ENCODE results near the gene USP7. TPM values are rescaled to one million over a fixed set of nuclear protein-coding genes. Genes with fewer than 3 reads are reported as not detected.
A peak's percentile ranks its signal among the peaks of the same experiment; 100 is the strongest.
"Not testable (repeated sequence)": the region's sequence is repeated elsewhere in the genome, so short reads cannot be mapped to it uniquely, and the experiment has no call there.

USP7 gene
- total RNA-seq, 2 donors from 2014 or later, result 56.0 to 69.1 TPM

GRCh38 chr16:8873866-8874195, 89.9 kb downstream of the USP7 start:
- not testable (repeated sequence) for DNase-seq, ATAC-seq
- intact Hi-C loops (cut with DNase I), result loop anchor here in 1 of 2 donors (10.0 kb wide), 1 partner anchor 69 kb away; no protein-coding TSS in a partner anchor

GRCh38 chr16:8872967-8873865, 90.5 kb downstream of the USP7 start:
- DNase-seq, result no peak
- ATAC-seq, result no peak
- intact Hi-C loops (cut with DNase I), result loop anchor here in 1 of 2 donors (10.0 kb wide), 1 partner anchor 68 kb away; no protein-coding TSS in a partner anchor

- DNase-seq (no peak), ATAC-seq (no peak)
- intact Hi-C loops (cut with DNase I), result loop anchor here in 1 of 2 donors (10.0 kb wide), 1 partner anchor 67 kb away; no protein-coding TSS in a partner anchor
Measured at GRCh38 chr16:8872071-8872470, 91.6 kb downstream of the USP7 start.

DNA sequence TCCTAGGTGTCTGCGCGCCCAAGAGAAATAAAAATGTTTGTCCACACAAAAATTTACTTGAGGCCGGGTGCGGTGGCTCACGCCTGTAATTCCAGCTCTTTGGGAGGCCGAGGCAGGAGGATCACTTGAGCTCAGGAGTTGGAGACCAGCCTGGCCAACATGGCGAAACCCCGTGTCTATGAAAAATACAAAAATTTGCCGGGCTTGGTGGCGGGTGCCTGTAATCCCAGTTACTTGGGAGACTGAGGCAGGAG, 93.8 kb downstream of the USP7 start:
- intact Hi-C loops (cut with DNase I), result loop anchor here in 1 of 2 donors (10.0 kb wide), 1 partner anchor 65 kb away; no protein-coding TSS in a partner anchor
- ATAC-seq, DNase-seq: not testable (repeated sequence)

DNA sequence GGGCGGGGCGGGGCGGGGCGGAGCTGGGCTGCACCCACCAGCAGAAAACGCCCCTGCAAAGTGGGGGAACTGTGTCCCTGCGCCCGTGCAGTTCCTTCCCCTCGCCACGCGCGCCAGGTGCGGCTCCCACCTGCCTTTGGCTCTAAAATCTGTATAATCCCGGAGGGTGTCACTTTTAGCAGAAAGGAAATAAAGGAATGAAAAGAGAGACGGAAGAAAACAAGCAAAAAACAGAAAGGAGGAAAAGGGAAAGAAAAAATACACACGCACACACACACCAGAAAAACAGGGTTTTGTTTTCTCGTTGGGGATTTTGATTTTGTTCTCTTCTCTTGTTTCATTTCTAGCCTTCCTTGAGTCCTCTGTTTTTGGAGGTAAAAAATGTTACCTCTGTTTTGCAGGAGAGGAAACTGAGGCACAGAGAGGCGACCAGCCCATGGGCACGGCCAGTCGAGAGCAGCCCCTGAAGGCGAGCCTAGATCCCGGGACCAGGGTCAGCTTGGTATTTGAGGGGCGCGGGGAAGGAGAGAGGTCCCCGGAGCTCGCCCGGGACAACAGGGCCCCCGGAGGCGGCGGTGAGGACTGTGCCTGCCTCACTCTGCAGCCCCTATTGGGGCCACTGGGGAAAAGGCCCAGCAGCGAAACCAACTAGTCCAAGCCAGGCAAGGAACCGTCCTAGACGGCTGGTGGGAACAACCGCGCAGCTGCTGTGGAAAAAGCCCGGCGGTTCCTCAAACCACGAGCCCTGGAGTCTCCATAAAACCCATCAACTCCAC, 94.3 kb downstream of the USP7 start:
- intact Hi-C loops (cut with DNase I), result no loop called here

DNA sequence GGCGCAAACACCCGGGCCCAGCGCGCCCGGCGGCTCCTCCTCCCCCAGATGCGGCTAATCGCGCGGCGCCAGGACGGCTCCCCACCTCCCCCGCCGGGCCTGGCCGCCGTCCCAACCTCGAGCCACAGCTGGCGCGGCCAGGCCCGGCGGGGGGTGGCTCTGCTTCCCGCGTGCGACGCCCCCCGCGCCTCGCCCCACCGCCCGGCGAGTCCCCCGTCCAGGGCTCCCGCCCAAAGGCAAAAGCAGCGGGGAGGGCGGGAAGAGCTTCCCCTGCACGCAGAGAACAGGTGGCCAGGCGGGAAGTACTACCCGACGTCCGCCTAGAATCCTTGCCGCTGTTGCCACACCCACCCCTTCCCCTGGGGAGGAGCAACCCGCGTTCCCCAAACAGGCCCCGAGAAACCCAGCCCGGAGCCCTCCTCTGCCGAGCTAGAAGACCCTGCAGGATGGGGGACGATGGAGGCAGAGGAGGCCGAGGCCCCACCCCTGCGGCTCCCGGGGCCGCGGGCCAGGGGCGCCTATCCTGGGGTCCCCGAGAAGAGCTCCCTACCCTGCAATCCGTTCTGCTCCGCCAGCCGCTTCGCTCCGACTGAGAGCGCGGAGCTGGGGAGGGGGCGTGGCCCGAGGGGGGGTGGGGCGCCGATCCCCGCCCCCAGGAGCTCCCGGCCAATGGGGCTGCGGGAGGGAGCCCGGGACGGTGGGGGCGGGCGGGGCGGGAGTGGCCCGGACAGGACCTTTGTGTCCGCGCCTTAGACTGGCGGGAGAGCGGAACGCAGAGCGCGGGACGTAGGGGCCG, 95.1 kb downstream of the USP7 start, which contains the start of gene CARHSP1:
Gene CARHSP1 (minus strand): TSS at position 591 of the 796 bp plus-strand sequence. CDS start 9,678 bp downstream, outside the sequence.
- intact Hi-C loops (cut with DNase I), result no loop called here
- ATAC-seq (peak; percentile 89 to 93), DNase-seq (peak; percentile 89)

More for the DNA sequence above, 94.3 kb downstream of the USP7 start:
- ATAC-seq (no peak), DNase-seq (no peak)

DNA sequence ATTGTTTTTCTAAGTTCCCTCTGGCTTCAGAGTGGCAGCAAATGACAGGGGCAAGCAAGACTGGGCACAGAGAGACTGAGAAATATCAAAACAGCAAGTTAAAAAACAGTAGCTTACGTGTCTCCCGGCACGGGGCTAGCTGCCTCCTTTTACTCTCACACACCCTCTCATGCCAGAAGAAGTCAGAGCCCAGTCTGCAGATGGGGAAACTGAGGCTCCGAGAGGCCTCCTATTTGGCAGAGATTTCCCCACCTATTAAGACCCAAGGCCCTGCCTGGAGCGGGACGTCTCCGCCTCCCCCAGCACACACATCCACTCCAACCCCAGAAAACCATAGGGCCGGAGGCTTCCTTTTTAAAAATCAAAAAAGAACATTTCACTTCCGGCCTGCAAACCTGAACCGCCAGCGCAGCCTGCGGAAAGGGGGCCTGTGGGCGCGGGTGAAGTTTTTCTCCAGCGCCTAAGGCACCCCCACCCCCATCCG, 95.7 kb downstream of the USP7 start:
- intact Hi-C loops (cut with DNase I), result no loop called here
- ATAC-seq, result no peak

DNA sequence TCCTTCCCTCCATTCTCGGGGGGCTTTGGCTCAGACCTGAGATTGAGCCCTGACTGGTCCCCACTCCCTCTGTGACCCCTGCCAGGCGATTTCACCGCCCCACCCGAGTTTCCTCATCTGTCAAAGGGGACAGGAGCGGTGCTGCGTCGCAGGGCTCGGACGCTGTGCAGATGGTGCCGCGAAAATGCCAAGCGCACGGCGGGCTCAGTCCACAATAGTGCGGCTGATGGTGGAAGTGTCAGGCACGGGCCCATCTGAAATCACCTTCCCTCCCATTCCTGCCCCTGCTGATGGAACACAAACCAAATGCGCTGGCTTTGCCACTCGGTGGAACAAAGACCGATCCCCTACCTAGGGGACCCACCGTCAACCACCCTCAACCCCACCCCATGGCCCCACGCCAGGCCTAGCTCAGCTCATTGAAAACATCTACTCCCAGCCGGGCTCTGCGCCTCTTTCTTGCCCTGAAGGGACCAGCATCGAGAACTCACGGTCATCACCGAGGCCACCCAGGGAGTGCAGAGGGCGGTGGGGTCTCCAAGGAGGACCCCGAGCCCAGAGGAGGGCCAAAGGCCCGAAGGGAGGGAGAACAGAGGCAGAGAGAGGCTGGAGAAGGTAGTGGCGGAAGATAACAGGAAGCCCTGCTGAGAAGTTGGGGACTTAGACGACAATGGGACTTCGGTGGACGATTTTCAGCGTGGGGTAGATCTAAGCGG, 96.3 kb downstream of the USP7 start:
- DNase-seq, result peak; percentile 61
- intact Hi-C loops (cut with DNase I), result no loop called here
- ATAC-seq, result no peak

More for the DNA sequence above, 95.7 kb downstream of the USP7 start:
- no peak for DNase-seq

DNA sequence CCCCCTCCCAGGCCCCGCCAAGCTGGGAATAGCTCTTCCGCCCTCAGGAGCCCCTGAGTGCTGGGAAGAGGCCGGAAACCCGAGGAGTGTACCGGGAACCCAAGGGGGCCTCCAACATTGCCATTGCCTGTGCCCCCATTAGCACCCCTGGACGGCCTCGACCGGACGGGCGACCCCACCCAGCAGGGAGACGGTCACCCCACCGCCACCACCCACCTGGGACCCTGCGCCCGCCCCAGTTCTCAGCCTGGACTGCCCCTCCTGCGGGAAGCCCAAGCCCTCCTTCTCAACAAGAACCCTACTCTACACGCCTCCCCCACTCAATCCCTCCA, 96.9 kb downstream of the USP7 start:
- intact Hi-C loops (cut with DNase I), result no loop called here
- ATAC-seq (no peak), DNase-seq (no peak)

- intact Hi-C loops (cut with DNase I), result no loop called here
Measured at GRCh38 chr16:8866118-8866883, 97.4 kb downstream of the USP7 start.

GRCh38 chr16:8865145-8865882, 98.4 kb downstream of the USP7 start:
- intact Hi-C loops (cut with DNase I), result no loop called here
- no peak for ATAC-seq
- no peak for DNase-seq

More at GRCh38 chr16:8866118-8866883, 97.4 kb downstream of the USP7 start:
- DNase-seq (peak; percentile 72), ATAC-seq (peak; percentile 1 to 3)

- intact Hi-C loops (cut with DNase I), result no loop called here
- no peak for DNase-seq
Measured at GRCh38 chr16:8864480-8865110, 99.1 kb downstream of the USP7 start.

GRCh38 chr16:8863594-8864424, 99.9 kb downstream of the USP7 start:
- ATAC-seq, result peak; percentile 11 to 46
- intact Hi-C loops (cut with DNase I), result no loop called here
- peak; percentile 61 for DNase-seq

More at GRCh38 chr16:8864480-8865110, 99.1 kb downstream of the USP7 start:
- ATAC-seq, result no peak

- DNase-seq (no peak), ATAC-seq (no peak)
- intact Hi-C loops (cut with DNase I), result no loop called here
Measured at GRCh38 chr16:8862309-8863130, 101.2 kb downstream of the USP7 start.

Data from left cardiac atrium (tissue), 4 donors.